ENCODE data around the gene BCR.

BCR gene

DNA sequence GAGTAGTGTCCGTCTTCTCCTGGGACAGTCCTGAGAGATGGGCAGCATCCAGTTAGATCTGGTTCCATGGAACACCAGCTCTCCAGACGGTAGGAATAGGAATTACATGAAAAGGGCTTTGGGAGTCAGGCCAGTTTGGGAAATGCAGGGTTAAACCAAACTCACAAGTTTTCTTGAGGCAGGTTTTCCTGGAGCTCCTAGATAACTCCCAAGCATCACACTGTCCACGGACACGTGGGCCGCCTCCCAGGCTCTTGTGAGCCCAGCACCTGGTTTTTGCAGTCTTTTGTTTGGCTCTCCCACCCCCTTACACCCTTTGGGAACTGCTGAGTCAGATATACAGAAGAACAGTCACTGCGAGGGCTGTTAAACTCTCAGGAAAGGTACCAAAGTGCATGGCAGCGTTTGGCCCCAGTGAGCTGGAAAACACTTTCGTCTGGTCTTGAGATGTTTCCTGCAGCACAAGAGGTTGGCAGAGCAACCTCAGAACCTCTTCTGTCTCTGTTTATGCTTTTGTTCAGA lies 90.0 kb downstream of the BCR start:
- H3K27ac ChIP-seq (replicated peaks), result no peak overlapping the region
- H3K27me3 ChIP-seq (ENCODE audit: insufficient read depth, poor library complexity, severe bottlenecking), result no peaks in the 10 kb centered on the region
- TF ChIP-seq CTCF (IDR thresholded peaks at IDR 0.05; ENCODE audit: insufficient read depth, low read length), result no peak
- TF ChIP-seq GABPA (IDR thresholded peaks at IDR 0.05; ENCODE audit: low read depth), result no peak
- no peak for TF ChIP-seq POLR2AphosphoS5 (IDR thresholded peaks at IDR 0.05; ENCODE audit: low read depth)
- TF ChIP-seq SPI1 (IDR thresholded peaks at IDR 0.05; ENCODE audit: borderline replicate concordance, low read depth), result no peak
- TF ChIP-seq, protein P1, sequence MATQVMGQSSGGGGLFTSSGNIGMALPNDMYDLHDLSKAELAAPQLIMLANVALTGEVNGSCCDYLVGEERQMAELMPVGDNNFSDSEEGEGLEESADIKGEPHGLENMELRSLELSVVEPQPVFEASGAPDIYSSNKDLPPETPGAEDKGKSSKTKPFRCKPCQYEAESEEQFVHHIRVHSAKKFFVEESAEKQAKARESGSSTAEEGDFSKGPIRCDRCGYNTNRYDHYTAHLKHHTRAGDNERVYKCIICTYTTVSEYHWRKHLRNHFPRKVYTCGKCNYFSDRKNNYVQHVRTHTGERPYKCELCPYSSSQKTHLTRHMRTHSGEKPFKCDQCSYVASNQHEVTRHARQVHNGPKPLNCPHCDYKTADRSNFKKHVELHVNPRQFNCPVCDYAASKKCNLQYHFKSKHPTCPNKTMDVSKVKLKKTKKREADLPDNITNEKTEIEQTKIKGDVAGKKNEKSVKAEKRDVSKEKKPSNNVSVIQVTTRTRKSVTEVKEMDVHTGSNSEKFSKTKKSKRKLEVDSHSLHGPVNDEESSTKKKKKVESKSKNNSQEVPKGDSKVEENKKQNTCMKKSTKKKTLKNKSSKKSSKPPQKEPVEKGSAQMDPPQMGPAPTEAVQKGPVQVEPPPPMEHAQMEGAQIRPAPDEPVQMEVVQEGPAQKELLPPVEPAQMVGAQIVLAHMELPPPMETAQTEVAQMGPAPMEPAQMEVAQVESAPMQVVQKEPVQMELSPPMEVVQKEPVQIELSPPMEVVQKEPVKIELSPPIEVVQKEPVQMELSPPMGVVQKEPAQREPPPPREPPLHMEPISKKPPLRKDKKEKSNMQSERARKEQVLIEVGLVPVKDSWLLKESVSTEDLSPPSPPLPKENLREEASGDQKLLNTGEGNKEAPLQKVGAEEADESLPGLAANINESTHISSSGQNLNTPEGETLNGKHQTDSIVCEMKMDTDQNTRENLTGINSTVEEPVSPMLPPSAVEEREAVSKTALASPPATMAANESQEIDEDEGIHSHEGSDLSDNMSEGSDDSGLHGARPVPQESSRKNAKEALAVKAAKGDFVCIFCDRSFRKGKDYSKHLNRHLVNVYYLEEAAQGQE (IDR thresholded peaks at IDR 0.05; ENCODE audit: insufficient replicate concordance, low read depth), result no peak
- H3K4me3 ChIP-seq (replicated peaks; ENCODE audit: insufficient read depth, low read length), result no peak overlapping the region
- DNase-seq (ENCODE audit: low read depth in 1 of 2, low spot score in 1 of 2), result no peak

DNA sequence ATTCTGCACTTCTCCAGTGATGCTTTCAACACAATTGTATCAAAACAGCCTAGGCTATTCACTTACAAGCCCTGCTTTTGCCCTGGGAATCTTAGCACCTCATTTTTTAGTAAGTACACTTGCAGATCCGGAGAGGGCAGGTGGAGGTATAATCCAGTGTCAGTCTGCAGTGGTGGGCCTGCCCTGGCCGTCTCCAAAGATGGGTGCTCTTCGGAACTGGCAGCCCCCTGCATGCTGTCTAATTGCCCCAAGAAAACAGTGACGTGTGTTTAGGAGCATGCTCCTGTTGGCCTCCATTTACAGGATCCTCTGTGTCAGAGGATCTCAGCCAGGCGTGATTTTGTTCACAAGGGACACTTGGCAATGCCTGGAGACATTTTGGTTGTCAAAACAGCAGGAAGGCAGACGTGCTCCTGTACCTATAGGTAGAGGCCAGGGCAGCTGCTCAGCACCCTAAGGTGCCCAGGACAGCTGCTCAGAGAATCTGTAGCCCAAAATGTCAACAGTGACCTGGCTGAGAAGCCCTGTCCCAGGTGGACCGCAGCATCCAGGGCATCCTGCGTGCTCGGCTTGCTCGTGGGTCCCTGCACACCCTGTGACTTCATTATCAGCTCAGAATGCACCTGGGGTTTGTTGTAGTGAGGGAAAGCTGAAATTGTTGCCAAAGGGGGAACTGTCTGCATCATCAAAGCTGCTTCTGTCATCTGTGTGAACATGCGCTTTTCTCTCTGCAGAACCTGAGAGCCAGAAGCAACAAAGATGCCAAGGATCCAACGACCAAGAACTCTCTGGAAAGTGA lies 90.7 kb downstream of the BCR start:
- H3K27ac ChIP-seq (replicated peaks), result no peak overlapping the region
- no peak overlapping the region for H3K4me3 ChIP-seq (replicated peaks; ENCODE audit: insufficient read depth, low read length)
- TF ChIP-seq, protein P1 (IDR thresholded peaks at IDR 0.05; ENCODE audit: insufficient replicate concordance, low read depth), result no peak
- TF ChIP-seq SPI1 (IDR thresholded peaks at IDR 0.05; ENCODE audit: borderline replicate concordance, low read depth) (no peak), GABPA (IDR thresholded peaks at IDR 0.05; ENCODE audit: low read depth) (no peak), CTCF (IDR thresholded peaks at IDR 0.05; ENCODE audit: insufficient read depth, low read length) (no peak), POLR2AphosphoS5 (IDR thresholded peaks at IDR 0.05; ENCODE audit: low read depth) (no peak)
- H3K27me3 ChIP-seq (ENCODE audit: insufficient read depth, poor library complexity, severe bottlenecking), result no peaks in the 10 kb centered on the region
- DNase-seq (ENCODE audit: low read depth in 1 of 2, low spot score in 1 of 2), result no peak

GRCh38 chr22:23271597-23271908 lies 91.2 kb downstream of the BCR start:
- H3K4me3 ChIP-seq (replicated peaks; ENCODE audit: insufficient read depth, low read length), result no peak overlapping the region
- no peaks in the 10 kb centered on the region for H3K27me3 ChIP-seq (ENCODE audit: insufficient read depth, poor library complexity, severe bottlenecking)
- H3K27ac ChIP-seq (replicated peaks), result no peak overlapping the region
- DNase-seq (ENCODE audit: low read depth in 1 of 2, low spot score in 1 of 2), result no peak
- TF ChIP-seq, protein P1 (IDR thresholded peaks at IDR 0.05; ENCODE audit: insufficient replicate concordance, low read depth), result no peak
- TF ChIP-seq GABPA (IDR thresholded peaks at IDR 0.05; ENCODE audit: low read depth) (no peak), POLR2AphosphoS5 (IDR thresholded peaks at IDR 0.05; ENCODE audit: low read depth) (no peak), CTCF (IDR thresholded peaks at IDR 0.05; ENCODE audit: insufficient read depth, low read length) (no peak), SPI1 (IDR thresholded peaks at IDR 0.05; ENCODE audit: borderline replicate concordance, low read depth) (no peak)
